Inflammatory macrophage (primary cell): ENCODE data around the gene NCOA1.

Source experiments
- DNase-seq, 2 donors: peaks; one replicate each; pipeline ENCODE4 v3.0.0-alpha.2; 2020 to 2022

Gene NCOA1

GRCh38 chr2:24749069-24749691 lies 258.1 kb downstream of the NCOA1 start:
- DNase-seq: no peak

DNA sequence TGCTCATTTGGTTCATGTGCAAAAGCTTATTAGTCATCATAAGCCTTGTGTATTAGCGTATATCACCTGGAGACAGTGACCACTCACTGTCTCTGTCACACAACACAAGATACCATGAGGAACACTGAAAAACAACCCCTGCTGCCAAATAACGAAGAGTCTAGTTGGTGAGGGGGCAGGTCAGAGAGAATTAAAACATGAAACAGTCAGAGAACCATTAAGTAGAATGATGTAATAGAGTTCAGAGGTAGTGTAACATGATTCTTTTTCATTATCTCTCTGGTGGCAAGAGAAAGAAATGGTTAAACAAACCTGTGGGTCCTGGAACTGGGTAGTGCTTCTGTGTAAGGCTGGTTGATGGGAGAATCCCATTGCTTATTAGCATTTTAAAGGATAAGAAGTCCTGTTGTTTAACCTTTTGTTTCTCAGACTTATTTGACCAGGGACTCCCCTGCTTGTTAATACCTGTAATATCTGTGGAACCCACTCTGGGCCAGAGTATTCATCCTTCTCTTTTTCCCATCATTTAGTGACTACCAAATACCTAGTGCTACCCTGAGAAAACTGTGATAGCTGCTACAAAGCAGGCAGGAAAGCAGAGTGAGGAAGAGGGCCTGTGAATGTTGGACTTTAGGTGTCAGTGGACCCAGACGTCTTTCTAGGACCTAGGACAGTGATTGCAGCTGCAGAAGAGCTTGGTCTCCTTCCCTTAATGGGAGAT lies 264.1 kb downstream of the NCOA1 start:
- DNase-seq: no peak

- no peak for DNase-seq
Measured at GRCh38 chr2:24756789-24757188, 265.7 kb downstream of the NCOA1 start.

DNA sequence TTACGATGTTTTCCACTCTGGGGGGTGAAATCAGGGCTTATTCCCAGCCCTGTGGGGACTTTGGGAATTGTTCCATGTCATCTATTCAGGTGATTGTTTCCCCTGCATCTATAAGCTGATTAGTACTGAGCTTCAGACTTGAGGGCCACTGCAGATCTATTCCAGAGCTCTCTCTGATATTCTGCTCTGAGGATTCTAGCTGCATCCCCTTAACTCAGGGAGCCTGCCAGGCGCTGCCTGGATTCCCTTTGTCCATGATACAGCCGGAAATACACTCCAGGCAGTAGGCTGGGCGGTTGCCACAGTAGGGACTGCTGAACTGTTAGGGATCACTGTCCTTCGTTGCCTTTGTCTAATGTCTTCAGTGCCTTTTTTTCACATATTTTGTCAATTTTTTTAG lies 270.8 kb downstream of the NCOA1 start:
- DNase-seq: no peak

DNA sequence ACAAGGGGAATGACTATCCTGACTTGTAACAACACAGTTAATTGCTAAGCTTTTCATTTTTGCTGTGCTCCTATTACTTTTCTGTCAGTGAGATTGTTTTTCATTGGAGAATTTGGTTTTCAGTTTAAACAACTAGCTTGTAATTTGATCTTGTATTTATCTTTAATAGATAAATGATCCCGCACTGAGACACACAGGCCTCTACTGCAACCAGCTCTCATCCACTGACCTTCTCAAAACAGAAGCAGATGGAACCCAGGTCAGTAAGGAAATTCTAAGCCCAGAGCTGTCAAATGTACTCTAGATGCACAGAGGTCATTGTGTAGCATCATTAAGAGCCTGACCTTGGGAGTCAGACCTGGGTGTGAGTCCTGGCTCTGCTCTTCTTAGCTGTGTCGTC lies 271.5 kb downstream of the NCOA1 start:
- DNase-seq: no peak

DNA sequence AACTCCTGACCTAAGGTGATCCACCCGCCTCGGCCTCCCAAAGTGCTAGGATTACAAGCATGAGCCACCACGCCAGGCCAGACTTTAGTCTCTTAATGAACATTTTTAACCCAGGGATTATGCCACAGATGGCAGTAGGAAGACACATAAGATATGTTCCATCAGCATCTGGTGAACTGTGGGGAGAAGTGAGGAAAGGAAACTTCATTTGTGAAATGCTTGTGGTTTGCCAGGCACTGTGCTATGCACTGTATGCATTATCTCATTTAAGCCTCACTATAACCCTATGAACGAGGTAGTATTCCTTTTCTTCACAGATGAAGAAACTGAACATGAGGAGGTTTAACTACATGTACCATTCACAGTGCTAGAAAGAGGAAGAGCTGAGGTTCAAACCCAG lies 272.8 kb downstream of the NCOA1 start:
- no peak for DNase-seq

DNA sequence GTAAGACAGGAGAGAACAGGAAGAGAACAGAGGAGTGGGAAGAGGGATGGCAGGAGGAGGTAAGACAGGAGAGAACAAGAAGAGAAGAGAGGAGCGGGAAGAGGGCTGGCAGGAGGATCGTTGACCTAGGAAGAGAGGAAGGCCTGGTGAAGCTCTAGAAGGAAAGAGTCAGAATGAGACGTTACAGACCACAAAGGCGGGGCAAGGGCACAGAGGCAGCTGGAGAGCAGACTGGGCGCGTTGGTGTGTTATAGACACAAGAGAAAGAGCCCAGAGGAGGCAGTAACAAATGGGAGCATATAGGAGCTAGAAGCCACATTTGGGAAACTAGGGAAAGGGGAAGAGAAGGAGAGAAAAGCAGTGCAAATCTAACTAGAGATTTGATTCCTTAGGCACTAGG lies 275.6 kb downstream of the NCOA1 start:
- no peak for DNase-seq

GRCh38 chr2:24768013-24768412 lies 277.0 kb downstream of the NCOA1 start:
- DNase-seq: no peak

DNA sequence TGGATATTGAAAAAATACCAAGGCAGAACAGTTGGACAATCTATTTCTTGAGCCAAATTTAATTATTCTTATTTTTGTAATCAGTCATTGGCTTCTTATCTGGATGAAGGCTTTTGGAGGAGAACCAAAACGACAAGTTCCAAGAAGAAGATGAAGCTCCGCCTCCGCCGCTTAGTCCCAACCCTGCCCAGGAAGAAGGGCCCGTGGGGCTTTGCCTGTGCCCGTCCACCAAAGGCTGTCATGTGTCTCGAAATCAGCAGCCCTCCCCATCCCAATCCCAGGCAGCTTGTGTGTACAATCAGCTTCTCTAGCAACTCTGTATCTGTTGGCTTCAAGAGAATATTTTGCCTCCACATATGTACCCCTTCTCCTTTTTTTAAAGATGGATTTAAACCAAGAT lies 277.5 kb downstream of the NCOA1 start:
- DNase-seq: no peak

GRCh38 chr2:24771061-24771460 lies 280.0 kb downstream of the NCOA1 start:
- no peak for DNase-seq

GRCh38 chr2:24771764-24772586 lies 280.9 kb downstream of the NCOA1 start:
- DNase-seq: no peak

GRCh38 chr2:24774373-24774772 lies 283.3 kb downstream of the NCOA1 start:
- DNase-seq: no peak

DNA sequence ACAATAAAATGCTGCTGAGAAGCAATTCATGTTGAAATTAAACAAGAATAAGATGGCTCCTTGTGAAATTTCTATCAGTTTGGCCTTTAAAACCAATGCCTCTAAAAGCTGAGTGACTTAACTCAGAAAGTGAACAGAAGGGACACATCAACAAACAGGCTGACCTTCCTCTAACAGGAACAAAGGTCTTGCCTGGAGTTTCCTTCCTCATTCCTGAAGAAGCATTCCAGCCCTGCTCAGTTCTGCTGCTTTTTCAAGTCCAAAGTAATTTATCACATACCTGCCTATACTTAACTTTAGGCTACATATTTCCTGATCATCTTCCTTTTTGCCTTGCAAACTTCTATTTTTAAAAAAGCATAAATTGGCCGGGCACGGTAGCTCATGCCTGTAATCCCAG lies 288.1 kb downstream of the NCOA1 start:
- peak; percentile 25 to 43 for DNase-seq

DNA sequence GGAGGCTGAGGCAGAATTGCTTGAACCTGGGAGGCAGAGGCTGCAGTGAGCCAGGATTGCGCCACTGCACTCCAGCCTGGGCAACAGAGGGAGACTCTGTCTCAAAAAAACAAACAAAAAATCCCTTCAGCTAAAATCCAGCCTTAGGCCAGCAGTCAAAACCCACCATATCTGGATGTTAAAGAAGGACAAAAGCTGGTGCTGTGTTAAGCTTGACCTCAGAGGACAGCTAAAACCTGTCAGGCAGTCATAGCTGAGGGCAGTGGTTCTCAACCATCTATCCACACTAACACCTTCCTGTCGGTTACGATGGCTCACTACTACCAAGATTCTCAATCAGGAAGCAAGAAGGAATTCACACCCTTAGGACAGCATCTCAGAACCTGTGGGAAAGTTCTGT lies 292.6 kb downstream of the NCOA1 start:
- no peak for DNase-seq

DNA sequence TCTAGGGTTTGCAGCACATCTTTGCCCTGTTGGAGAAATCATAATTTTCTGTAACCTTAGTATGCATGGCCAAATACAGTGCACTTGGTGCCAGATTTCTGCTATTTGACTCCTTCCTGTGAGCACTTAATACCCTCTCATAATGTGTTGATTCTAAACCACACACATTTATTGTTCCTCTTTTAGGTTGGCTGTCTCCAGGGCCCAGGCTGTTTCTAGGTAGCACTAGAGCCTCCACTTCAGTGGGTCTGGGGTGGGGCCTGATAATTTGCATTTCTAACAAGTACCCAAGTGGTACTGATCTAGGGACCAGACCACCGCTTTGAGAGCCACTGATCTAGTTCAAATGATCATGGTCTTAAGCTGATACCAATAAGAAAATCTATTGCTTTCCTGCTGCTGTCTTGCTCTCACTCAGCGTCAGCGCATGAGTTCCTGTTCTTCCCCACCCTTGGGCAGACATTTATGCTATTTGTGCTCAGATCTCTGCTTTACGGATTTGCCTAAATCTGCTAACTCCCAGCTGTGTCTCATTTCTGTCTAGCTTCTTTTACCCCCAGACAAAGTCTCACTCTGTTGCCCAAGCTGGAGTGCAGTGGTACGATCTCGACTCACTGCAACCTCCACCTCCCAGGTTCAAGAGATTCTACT lies 294.7 kb downstream of the NCOA1 start:
- DNase-seq: peak; percentile 29 to 61

DNA sequence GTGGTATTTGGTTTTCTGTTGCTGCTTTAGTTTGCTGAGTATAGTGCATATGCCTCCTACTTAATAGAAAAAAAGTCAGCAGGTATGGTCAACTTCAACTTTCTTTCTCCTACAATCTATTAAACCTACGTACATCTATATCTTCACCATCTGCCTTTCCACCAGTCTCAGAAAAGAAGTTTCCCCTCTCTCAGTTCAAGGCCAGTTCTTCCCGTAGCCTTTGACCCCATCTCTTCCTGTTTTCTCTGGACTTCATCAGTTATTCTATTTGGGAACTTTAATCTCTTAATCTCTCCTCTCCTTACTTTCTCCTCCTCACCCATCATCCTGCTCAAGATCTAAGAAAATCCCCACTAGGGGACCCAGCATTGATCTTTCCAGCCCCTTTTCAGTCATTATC lies 296.5 kb downstream of the NCOA1 start:
- no peak for DNase-seq

DNA sequence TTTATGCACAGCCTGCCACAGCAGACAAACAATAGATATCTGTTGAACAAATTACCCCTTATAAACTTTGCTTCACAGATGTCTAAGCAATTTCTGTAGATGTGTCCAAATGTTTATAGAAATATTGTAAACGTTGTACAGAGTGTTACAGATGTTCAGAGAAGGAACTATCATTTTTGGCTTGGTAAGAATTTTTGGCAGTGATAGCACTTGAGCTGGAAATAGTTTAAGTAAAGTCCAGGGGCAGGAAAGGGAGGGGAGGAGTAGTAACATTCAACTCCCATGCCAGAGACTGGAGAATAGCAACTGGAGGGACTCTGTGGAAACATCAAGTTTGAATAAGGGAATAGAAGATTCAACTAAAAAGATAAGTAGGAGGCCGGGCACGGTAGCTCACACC lies 297.8 kb downstream of the NCOA1 start:
- no peak for DNase-seq

DNA sequence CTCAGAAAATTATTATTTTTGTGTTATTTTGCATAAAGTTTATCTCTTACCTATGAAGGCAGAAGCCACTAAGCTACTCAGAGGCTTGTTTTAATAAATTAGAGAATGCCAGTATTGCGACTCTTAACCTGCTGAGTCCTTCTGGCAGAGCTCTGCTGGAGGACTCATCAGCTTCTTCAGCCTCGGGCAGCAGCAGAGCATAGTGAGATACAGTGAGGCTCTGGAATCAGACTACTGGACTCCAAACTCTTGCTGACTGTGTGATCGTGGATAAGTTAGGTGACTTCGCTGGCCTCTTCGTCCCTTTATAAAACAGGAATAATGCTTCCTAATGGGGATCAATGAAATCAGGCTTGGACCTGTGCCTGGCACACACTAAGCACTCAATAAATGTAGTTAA lies 300.4 kb downstream of the NCOA1 start:
- no peak for DNase-seq

DNA sequence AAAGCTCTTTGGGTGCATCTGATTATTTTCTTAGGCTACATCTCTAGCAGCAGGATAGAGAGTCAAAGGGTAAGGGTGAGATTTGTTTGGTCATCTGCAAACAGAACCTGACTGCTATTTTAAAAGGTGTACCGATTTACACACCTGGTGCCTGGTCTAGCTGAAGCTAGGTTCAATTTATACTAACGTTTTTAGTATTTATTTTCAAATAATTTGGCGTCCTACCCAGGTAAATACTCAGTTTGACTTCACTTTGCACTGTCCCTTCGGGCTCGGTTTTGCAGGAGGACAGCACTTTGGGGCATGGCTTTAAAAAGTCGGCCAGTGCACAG lies 301.5 kb downstream of the NCOA1 start:
- no peak for DNase-seq

DNA sequence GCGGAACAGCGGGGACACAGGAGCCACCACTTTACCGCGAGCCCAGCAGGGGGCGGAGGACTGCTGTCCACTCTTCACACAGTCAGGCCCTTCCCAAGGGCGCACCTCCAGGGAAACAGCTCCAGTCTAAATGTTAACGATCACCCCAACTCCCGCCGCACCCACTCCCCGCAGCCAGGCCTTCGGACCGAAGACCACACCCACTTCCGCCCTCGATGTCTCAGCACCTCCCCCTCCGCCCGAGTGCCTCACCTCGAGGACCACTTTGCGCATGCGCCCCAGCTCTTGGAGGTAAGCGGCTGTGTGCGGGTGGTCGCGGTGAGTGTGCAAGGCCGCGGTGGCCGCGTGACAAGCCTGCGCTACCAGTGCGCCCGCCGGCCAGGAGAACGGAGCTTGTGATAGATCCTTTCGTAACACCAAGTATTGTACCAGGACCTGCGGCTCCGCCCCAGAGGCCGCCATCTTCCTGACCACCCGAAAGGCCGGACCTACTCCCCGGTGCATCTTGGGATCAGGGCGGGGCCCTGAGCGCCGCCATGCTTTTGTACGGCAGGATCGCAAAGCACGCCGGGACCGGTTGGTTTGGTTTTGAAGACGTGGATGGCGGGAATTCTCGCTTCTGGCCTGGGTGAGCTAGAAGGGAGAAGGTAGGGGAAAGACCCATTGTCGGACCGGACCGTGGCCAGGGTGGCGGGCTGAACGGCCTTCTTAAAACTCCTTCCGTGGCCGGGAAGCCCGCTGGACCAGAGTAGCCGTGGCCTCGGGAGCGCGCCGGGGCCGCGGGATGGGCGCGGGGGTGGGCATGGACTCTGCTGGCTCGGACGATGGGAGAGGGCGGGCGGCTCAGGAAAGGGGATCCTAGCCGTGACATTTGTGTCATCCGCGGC lies 302.1 kb downstream of the NCOA1 start, which contains the start of the genes CENPO and PTRHD1:
CENPO (plus strand) TSS at position 552 of the 887 bp plus-strand sequence. CDS start 495 bp downstream, outside the sequence.
PTRHD1 (minus strand) TSS at position 518 of the 887 bp plus-strand sequence; CDS start at position 504, 14 bp downstream.
- peak; percentile 97 to 98 for DNase-seq

- peak in 1 of 2 donors; percentile 5 for DNase-seq
Measured at GRCh38 chr2:24793761-24794435, 302.8 kb downstream of the NCOA1 start.
